GM10266 (cell line): ENCODE measurements around the gene TAF8.

Source experiments
- DNase-seq: peaks from one replicate; pipeline ENCODE4 v3.0.0; 2012; ENCODE audit errors: extremely low spot score
- CTCF ChIP-seq: IDR thresholded peaks from 2 replicates; pipeline ENCODE4 v1.5.1; 2012; ENCODE audit warnings: mild to moderate bottlenecking, low read depth; ENCODE audit not compliant: control insufficient read depth, insufficient read depth; ENCODE audit errors: missing control alignments

TAF8 gene

GRCh38 chr6:42010909-42011308, 39.4 kb upstream of the TAF8 start:
- no peak for TF ChIP-seq CTCF
- no peak for DNase-seq

GRCh38 chr6:42012501-42013133, 37.7 kb upstream of the TAF8 start:
- no peak for DNase-seq
- no peak for TF ChIP-seq CTCF

- no peak for TF ChIP-seq CTCF
- DNase-seq = no peak
Observed at GRCh38 chr6:42013134-42013516, 37.2 kb upstream of the TAF8 start.

- no peak for DNase-seq
Observed at GRCh38 chr6:42017021-42017643, 33.2 kb upstream of the TAF8 start.

GRCh38 chr6:42020967-42021366, 29.4 kb upstream of the TAF8 start:
- no peak for DNase-seq
- no peak for TF ChIP-seq CTCF

More at GRCh38 chr6:42017021-42017643, 33.2 kb upstream of the TAF8 start:
- no peak for TF ChIP-seq CTCF

GRCh38 chr6:42021847-42022754, 28.2 kb upstream of the TAF8 start:
- no peak for TF ChIP-seq CTCF
- no peak for DNase-seq
